HCT116 (cell line): ENCODE results near the gene FBXL13. TPM values are rescaled to one million over a fixed set of nuclear protein-coding genes. Genes with fewer than 3 reads are reported as not detected.
"Not testable (repeated sequence)": the region's sequence is repeated elsewhere in the genome, so short reads cannot be mapped to it uniquely, and the experiment has no call there.

ENCODE experiments used
- ATAC-seq: fragments of 200-7000 bp; cut with Tn5 transposase; 2 replicates; pipeline ENCODE4 v1.9.1; 2020; ENCODE audit warnings: mild to moderate bottlenecking, moderate library complexity
- BruUV-seq: library from RNA; stranded (reverse); fragments of 400-500 nt; replicated peaks from 2 replicates; lab custom pipeline; 2021; lab: Mats Ljungman, UMichigan
- CTCF ChIA-PET: fragments of 300-600 bp; sonication (Branson Sonifier 250); formaldehyde crosslinking; loops from one replicate; lab custom pipeline; 2021; ENCODE audit warnings: antibody characterized with exemption; lab: Charles Lee
- POLR2A ChIA-PET: fragments of 300-600, 350-600 bp; sonication (Branson Sonifier 250); formaldehyde crosslinking; loops from one replicate; lab custom pipeline; 2021; ENCODE audit warnings: antibody characterized with exemption; lab: Charles Lee
- RAD21 ChIA-PET, 2 experiments: fragments of 300-600 bp; sonication (Branson Sonifier 250); formaldehyde crosslinking; loops; one replicate each; lab custom pipeline; 2023; ENCODE audit warnings: low total read pairs in 2 of 2; ENCODE audit not compliant: uncharacterized antibody in 2 of 2, unreplicated experiment in 2 of 2, low non-redundant PET in 1 of 2; lab: Charles Lee
- DNase-seq: peaks from one replicate; pipeline ENCODE4 v3.0.0-alpha.2; 2010; ENCODE audit warnings: low read depth, low spot score
- H2AFZ ChIP-seq: fragments of 200-600 bp; shearing (Covaris generic), sonication (generic); 2 replicates; pipeline ENCODE4 v1.6.1; 2017; ENCODE audit warnings: low read depth, mixed run types, mixed read lengths, antibody characterized with exemption, low read length; ENCODE audit not compliant: poor library complexity, severe bottlenecking
- H3K27ac ChIP-seq: 2 replicates; pipeline ENCODE4 v1.5.1; 2012; ENCODE audit warnings: low read depth, low read length
- H3K27me3 ChIP-seq: fragments of 200-600 bp; sonication (generic); 2 replicates; pipeline ENCODE4 v1.6.1; 2016; ENCODE audit warnings: mixed run types, low read length, mixed read lengths; ENCODE audit not compliant: insufficient read depth
- H3K36me3 ChIP-seq, 2 experiments: fragments of 200-500 bp in 1 of 2; fragments of 200-600 bp in 1 of 2; sonication (Bioruptor generic) in 1 of 2; sonication (generic) in 1 of 2; 2 replicates each; pipeline versions ENCODE4 v1.5.1 to v1.6.1; 2014 to 2016; ENCODE audit warnings: low read length in 2 of 2, inconsistent platforms in 1 of 2, mixed read lengths in 1 of 2, mixed run types in 1 of 2; ENCODE audit not compliant: insufficient read depth in 2 of 2, control insufficient read depth in 1 of 2
- H3K4me1 ChIP-seq, 2 experiments: fragments of 200-600 bp in 1 of 2; sonication (generic) in 1 of 2; 2 replicates each; pipeline versions ENCODE4 v1.5.1 to v1.6.1; 2012 to 2017; ENCODE audit warnings: low read length in 2 of 2, inconsistent platforms in 1 of 2, mild to moderate bottlenecking in 1 of 2, mixed read lengths in 1 of 2, mixed run types in 1 of 2, moderate library complexity in 1 of 2; ENCODE audit not compliant: insufficient read depth in 2 of 2, control insufficient read depth in 1 of 2
- H3K4me2 ChIP-seq: fragments of 200-600 bp; sonication (generic); 2 replicates; pipeline ENCODE4 v1.6.1; 2017; ENCODE audit warnings: mixed run types, low read length, mixed read lengths
- H3K4me3 ChIP-seq, 2 experiments: fragments of 200-600 bp in 1 of 2; sonication (generic) in 1 of 2; replicated peaks in 1 of 2; 2 replicates each; pipeline ENCODE4 v1.5.1; 2011 to 2016; ENCODE audit warnings: low read length in 2 of 2, control low read depth in 1 of 2, low read depth in 1 of 2, mild to moderate bottlenecking in 1 of 2, mixed read lengths in 1 of 2, mixed run types in 1 of 2
- H3K79me2 ChIP-seq: fragments of 200-600 bp; sonication (generic); 2 replicates; pipeline ENCODE4 v1.6.1; 2017; ENCODE audit warnings: mild to moderate bottlenecking, mixed run types, low read length, moderate library complexity, mixed read lengths; ENCODE audit not compliant: insufficient read depth
- H3K9ac ChIP-seq: fragments of 200-600 bp; sonication (generic); 2 replicates; pipeline ENCODE4 v1.6.1; 2016; ENCODE audit warnings: low read length, mixed read lengths
- H3K9me2 ChIP-seq: fragments of 200-600 bp; sonication (generic), shearing (Covaris generic); 2 replicates; pipeline ENCODE4 v1.6.1; 2017; ENCODE audit warnings: mixed run types, mild to moderate bottlenecking, moderate library complexity; ENCODE audit not compliant: insufficient read depth
- H3K9me3 ChIP-seq, 2 experiments: fragments of 200-500 bp in 1 of 2; fragments of 200-600 bp in 1 of 2; sonication (Bioruptor generic) in 1 of 2; sonication (generic) in 1 of 2; 2 replicates each; pipeline ENCODE4 v1.6.1; 2014 to 2017; ENCODE audit warnings: low read length in 2 of 2, mixed read lengths in 2 of 2, inconsistent platforms in 1 of 2, low read depth in 1 of 2, mild to moderate bottlenecking in 1 of 2, mixed run types in 1 of 2, moderate library complexity in 1 of 2; ENCODE audit not compliant: control insufficient read depth in 1 of 2, insufficient read depth in 1 of 2
- H4K20me1 ChIP-seq: fragments of 200-600 bp; sonication (generic), shearing (Covaris generic); 2 replicates; pipeline ENCODE4 v1.6.1; 2017; ENCODE audit warnings: mixed run types, mild to moderate bottlenecking, moderate library complexity; ENCODE audit not compliant: insufficient read depth
- EZH2phosphoT487 ChIP-seq: fragments of 200-600 bp; IDR thresholded peaks from 2 replicates; pipeline ENCODE4 v1.6.1; 2018; ENCODE audit warnings: antibody characterized with exemption, borderline replicate concordance
- FOSL1 ChIP-seq: IDR thresholded peaks from 2 replicates; pipeline ENCODE4 v1.6.1; 2012; ENCODE audit warnings: low read depth
- SP1 ChIP-seq: IDR thresholded peaks from 2 replicates; pipeline ENCODE4 v1.6.1; 2012; ENCODE audit warnings: low read depth
- TCF7L2 ChIP-seq: IDR thresholded peaks from 2 replicates; pipeline ENCODE4 v1.7.0; 2011; ENCODE audit warnings: borderline replicate concordance, inconsistent platforms; ENCODE audit not compliant: insufficient read depth, insufficient read length; ENCODE audit errors: extremely low read depth
- intact Hi-C: fragments of 100-400 bp; cut with micrococcal nuclease; formaldehyde crosslinking; loops from 2 replicates; pipeline ENCODE4 v1.10.0; 2022
- total RNA-seq: library from RNA; stranded (reverse); gene quantifications from one replicate; pipeline ENCODE4 v1.2.1, GENCODE V29; 2021; ENCODE audit not compliant: unreplicated experiment

The FBXL13 gene
- total RNA-seq, 1 experiment from 2014 or later = 1.0 TPM

GRCh38 chr7:102902052-102902451, 172.5 kb downstream of the FBXL13 start:
- RAD21 ChIA-PET, H4K20me1 ChIP-seq, H3K4me3 ChIP-seq, ATAC-seq, intact Hi-C loops, H3K79me2 ChIP-seq, H3K9me2 ChIP-seq, H3K4me1 ChIP-seq, H3K27me3 ChIP-seq, H2AFZ ChIP-seq, DNase-seq, BruUV-seq, H3K9me3 ChIP-seq, POLR2A ChIA-PET, H3K4me2 ChIP-seq, H3K9ac ChIP-seq, H3K27ac ChIP-seq, CTCF ChIA-PET, H3K36me3 ChIP-seq: not testable (repeated sequence)

DNA sequence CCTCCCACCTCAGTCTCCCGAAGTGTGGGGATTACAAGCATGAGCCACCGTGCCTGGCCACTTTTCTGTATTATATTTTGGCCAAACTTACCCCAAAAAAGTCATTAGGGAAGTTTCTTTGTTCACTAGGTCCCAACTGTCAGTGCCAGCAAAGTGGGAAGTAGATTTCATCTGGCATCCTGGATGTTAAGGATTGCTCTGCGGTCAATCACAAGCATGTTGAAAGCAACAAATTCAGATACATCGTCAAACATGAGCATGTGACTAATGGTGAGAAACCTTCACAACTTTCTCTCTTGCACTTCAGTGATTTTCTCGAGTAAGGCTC, 176.1 kb downstream of the FBXL13 start:
- TF ChIP-seq EZH2phosphoT487 = no peak
- TF ChIP-seq SP1 = no peak
- no peak for TF ChIP-seq TCF7L2
- no peak for TF ChIP-seq FOSL1
- RAD21 ChIA-PET = no interaction called here

More for the DNA sequence above, 176.1 kb downstream of the FBXL13 start:
- BruUV-seq = no TSS peak
- Histone ChIP-seq H2AFZ (no peak overlapping the region), H3K9me3 (no peaks in the 10 kb centered on the region), H3K4me1 (no peaks in the 10 kb centered on the region), H3K79me2 (no peaks in the 10 kb centered on the region), H3K27me3 (no peaks in the 10 kb centered on the region), H3K9me2 (no peaks in the 10 kb centered on the region), H3K4me3 (no peak overlapping the region), H3K9ac (no peak overlapping the region), H4K20me1 (no peaks in the 10 kb centered on the region), H3K4me2 (no peak overlapping the region), H3K27ac (no peak overlapping the region), H3K36me3 (no peaks in the 10 kb centered on the region)
- POLR2A ChIA-PET = no interaction called here
- intact Hi-C loops = no loop called here
- CTCF ChIA-PET = no interaction called here
- ATAC-seq = no peak
- DNase-seq = no peak
